ENCODE measurements around the gene ITGA1.

DNA sequence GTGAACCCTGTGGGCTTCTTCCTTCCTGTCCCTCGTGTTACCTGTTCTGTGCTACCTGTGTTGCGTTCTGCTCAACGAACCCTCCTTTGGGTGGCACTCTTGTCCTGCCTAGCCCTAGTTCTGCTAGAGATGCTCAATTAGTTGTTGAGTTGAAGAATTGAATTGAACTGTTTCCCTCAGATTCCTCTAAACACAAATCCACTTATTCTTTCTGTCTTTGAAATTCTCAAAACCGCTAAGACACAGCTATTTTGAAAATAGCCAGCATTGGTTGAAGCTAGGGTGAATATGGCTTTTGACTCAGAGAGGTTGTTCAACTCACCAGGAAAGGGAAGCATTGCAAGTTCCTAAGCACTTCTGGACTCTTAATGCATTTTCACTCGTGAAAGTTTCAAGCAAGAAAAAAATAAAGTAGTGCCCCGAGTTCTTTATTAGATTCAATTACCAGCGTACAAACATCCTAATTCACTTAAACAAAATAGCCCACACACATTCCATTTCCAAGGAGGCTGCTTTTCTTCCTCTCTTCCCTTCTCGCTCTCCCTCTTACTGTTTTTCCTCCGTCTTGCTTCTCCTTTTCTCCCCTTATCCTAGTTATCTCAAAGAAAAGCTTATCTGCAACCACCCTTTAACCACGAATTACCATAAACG is 642 bp upstream of the ITGA1 start:
- TF ChIP-seq CTCF (optimal IDR thresholded peaks at IDR 0.05 in 1 of 3, IDR thresholded peaks at IDR 0.05 in 1 of 3, conservative IDR thresholded peaks at IDR 0.05 in 1 of 3; ENCODE audit: extremely low read depth in 1 of 3, insufficient read depth in 2 of 3, low read length in 3 of 3) (peak; percentile 42 to 85 (median 52)), EZH2 (IDR thresholded peaks at IDR 0.05; ENCODE audit: low read length) (no peak)
